ENCODE measurements around the gene CEP170B. TPM values are rescaled to one million over a fixed set of nuclear protein-coding genes. Genes with fewer than 3 reads are reported as not detected.

CEP170B gene
- polyA plus RNA-seq, 4 donors: 24.9 to 33.9 (median 31.1) TPM

DNA sequence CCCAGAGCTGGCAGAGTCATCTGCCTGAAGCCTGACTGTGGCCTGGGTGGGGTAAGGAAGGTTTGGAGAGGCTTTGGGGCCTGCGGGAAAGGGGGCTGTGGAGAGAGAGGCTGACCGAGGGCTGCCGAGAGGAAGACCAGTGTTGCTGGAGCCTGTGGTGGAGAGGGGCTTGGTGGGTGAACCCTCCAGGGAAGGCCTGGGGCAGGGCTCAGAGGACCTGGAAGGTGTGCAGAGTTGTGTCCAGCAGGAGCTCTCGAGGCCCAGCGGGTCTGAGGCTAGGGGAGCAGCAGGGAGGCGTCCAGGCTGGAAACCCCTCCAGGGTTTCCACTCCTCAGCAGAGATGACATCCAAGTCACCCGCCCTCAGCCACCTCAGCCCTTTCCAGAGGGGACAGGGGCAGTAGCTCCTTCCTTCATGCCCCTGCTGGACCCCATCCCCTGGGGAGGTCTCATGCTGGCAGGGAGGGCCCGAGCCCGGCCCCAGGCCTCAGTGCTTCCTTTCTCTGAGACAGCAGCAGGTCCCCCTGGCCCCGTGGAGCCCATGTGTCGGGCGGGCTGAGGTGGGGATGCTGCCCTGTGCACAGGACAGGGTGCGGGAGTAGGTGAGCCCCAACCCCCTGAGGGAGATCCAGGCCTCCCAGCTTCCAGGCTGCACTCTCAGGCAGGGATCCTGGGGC, 8.4 kb downstream of the CEP170B start:
- peaks cover 3 to 68% (median 3%) of the 10 kb centered on the region in 3 donors for H3K36me3 ChIP-seq (ENCODE audit: control insufficient read depth in 3 of 3, insufficient read depth in 2 of 3, low read depth in 1 of 3, low read length in 3 of 3)
- no peaks in the 10 kb centered on the region for H3K4me1 ChIP-seq (ENCODE audit: control insufficient read depth in 3 of 3, insufficient read depth in 2 of 3, low read depth in 1 of 3, low read length in 2 of 3)
- no peak overlapping the region for H3K27ac ChIP-seq (ENCODE audit: low read depth in 1 of 3, low read length in 2 of 3)
- no peak overlapping the region for H3K4me3 ChIP-seq (ENCODE audit: low read depth in 1 of 3, low read length in 3 of 3)
- H3K9me3 ChIP-seq (ENCODE audit: control insufficient read depth in 2 of 2, insufficient read depth in 1 of 2, low read depth in 1 of 2, low read length in 1 of 2): no peaks in the 10 kb centered on the region
- DNase-seq (no peak), FAIRE-seq (no peak)
- 89 to 91% (median 91%) methylated on average over 11 to 13 of the region's 13 CpGs for WGBS, 3 donors
- H3K27me3 ChIP-seq (ENCODE audit: control insufficient read depth in 3 of 3, insufficient read depth in 3 of 3, low read length in 3 of 3): no peaks in the 10 kb centered on the region

DNA sequence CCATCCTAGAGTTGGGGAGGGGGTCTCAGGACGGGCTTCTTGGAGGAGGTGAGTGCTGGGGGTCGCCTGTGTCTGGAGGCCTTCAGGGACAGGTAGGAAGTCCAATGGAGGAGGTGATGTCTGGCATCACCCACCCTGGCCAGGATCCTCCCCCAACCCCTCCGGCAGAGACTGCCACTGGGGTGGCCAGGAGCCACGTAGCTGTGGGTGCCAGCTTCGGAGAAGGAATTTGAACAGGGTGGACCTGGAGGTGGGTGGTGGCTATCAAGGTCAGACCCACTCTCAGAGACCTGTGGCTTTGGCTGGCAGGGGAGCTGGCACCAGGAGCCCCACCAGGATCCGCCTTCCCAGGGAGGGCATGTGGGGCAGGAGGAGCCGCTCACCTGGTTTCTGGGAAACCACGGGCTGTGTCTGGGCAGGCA, 9.1 kb downstream of the CEP170B start:
- no peak overlapping the region for H3K4me3 ChIP-seq (ENCODE audit: low read depth in 1 of 3, low read length in 3 of 3)
- H3K9me3 ChIP-seq (ENCODE audit: control insufficient read depth in 2 of 2, insufficient read depth in 1 of 2, low read depth in 1 of 2, low read length in 1 of 2): no peaks in the 10 kb centered on the region
- WGBS, 3 donors: 62 to 80% (median 79%) methylated on average over 8 of the region's 8 CpGs
- no peaks in the 10 kb centered on the region for H3K4me1 ChIP-seq (ENCODE audit: control insufficient read depth in 3 of 3, insufficient read depth in 2 of 3, low read depth in 1 of 3, low read length in 2 of 3)
- H3K36me3 ChIP-seq (ENCODE audit: control insufficient read depth in 3 of 3, insufficient read depth in 2 of 3, low read depth in 1 of 3, low read length in 3 of 3): peaks cover 3 to 68% (median 3%) of the 10 kb centered on the region in 3 donors
- DNase-seq: no peak
- no peak for FAIRE-seq
- H3K27ac ChIP-seq (ENCODE audit: low read depth in 1 of 3, low read length in 2 of 3): no peak overlapping the region
- no peaks in the 10 kb centered on the region for H3K27me3 ChIP-seq (ENCODE audit: control insufficient read depth in 3 of 3, insufficient read depth in 3 of 3, low read length in 3 of 3)

DNA sequence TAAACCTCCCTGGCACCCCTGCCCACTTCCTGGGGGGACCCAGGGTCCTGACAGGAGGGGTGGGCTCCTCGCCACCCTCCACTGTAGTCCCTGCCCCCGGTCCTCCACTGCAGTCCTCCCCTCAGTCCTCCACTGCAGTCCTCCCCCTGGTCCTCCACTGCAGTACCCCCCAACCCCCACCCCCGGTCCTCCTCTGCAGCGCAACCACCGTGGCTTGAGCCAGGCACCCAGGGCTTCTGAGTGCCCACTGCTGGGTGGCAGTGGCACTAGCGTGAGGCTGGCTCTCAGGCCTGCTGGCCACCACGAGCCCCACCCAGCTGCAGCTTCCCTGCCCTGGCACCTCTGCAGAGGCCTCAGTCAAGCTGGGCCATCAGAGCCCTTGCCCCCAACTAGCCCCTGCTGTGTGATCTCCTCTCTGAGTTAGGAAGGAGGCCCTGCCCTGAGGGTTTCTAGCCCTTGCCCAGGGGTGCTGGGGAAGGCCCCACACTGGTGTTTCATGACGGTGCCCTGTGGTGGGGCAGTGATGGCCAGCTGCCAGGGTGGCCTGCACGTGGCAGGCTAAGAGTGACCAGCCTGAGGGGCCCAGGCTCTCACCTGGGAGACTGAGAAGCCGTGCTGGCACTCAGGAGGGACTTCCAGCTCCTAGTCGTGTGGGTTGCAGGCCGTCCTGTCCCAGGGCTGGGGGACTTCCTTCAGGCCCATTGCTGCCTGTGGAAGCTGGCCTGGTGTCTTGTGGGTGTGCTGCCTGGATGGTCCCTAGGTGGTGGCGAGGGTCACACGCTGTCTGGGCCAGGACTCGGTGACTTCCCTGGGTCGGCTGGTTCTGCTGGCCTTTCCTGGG, 9.7 kb downstream of the CEP170B start:
- Histone ChIP-seq H3K36me3 (ENCODE audit: control insufficient read depth in 3 of 3, insufficient read depth in 2 of 3, low read depth in 1 of 3, low read length in 3 of 3) (peaks cover 3 to 68% (median 5%) of the 10 kb centered on the region in 3 donors), H3K27ac (ENCODE audit: low read depth in 1 of 3, low read length in 2 of 3) (no peak overlapping the region), H3K4me1 (ENCODE audit: control insufficient read depth in 3 of 3, insufficient read depth in 2 of 3, low read depth in 1 of 3, low read length in 2 of 3) (no peaks in the 10 kb centered on the region), H3K4me3 (ENCODE audit: low read depth in 1 of 3, low read length in 3 of 3) (no peak overlapping the region), H3K9me3 (ENCODE audit: control insufficient read depth in 2 of 2, insufficient read depth in 1 of 2, low read depth in 1 of 2, low read length in 1 of 2) (no peaks in the 10 kb centered on the region), H3K27me3 (ENCODE audit: control insufficient read depth in 3 of 3, insufficient read depth in 3 of 3, low read length in 3 of 3) (no peaks in the 10 kb centered on the region)
- WGBS, 3 donors: 85 to 92% (median 87%) methylated on average over 16 of the region's 16 CpGs
- FAIRE-seq: no peak
- no peak for DNase-seq

DNA sequence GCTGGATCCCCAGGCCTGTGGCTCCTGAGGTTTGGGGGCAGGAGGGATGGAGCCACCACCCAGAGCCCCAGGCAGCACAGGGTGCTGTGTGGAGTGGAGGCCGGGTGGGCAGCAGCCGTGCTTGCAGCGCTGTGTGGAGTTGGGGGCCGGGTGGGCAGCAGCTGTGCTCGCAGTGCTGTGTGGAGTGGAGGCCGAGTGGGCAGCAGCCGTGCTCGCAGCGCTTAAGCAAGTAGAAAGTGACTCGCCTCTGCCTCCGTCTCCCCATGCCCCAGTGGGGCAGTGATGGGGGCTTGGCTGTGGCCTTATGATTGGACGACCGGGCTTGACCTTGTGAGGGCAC, 10.3 kb downstream of the CEP170B start:
- Histone ChIP-seq H3K4me1 (ENCODE audit: control insufficient read depth in 3 of 3, insufficient read depth in 2 of 3, low read depth in 1 of 3, low read length in 2 of 3) (no peaks in the 10 kb centered on the region), H3K27me3 (ENCODE audit: control insufficient read depth in 3 of 3, insufficient read depth in 3 of 3, low read length in 3 of 3) (no peaks in the 10 kb centered on the region), H3K9me3 (ENCODE audit: control insufficient read depth in 2 of 2, insufficient read depth in 1 of 2, low read depth in 1 of 2, low read length in 1 of 2) (no peaks in the 10 kb centered on the region), H3K4me3 (ENCODE audit: low read depth in 1 of 3, low read length in 3 of 3) (no peak overlapping the region), H3K36me3 (ENCODE audit: control insufficient read depth in 3 of 3, insufficient read depth in 2 of 3, low read depth in 1 of 3, low read length in 3 of 3) (peaks cover 3 to 68% (median 9%) of the 10 kb centered on the region in 3 donors), H3K27ac (ENCODE audit: low read depth in 1 of 3, low read length in 2 of 3) (no peak overlapping the region)
- FAIRE-seq (no peak), DNase-seq (no peak)
- WGBS, 3 donors: 95 to 96% (median 96%) methylated on average over 12 to 13 of the region's 13 CpGs

DNA sequence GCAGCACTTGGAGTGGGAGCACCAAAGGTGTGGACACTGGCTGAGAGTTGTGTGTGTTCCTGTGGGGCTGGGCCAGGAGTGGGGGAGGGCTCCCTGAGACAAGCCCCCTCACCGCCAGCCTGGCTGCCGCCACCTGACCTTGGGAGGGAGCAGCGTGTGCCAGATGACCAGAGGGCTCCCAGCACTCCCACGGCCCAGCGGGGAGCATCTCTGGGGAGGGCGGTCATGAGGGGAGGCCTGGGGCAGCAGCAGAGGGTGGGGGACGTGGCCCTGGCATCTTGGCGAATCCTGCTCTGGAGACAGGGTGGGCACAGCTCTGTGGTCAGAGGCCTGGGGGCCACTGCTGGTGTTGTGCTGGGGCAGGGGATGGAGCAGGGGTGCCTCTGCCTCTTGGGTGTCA, 10.7 kb downstream of the CEP170B start:
- H3K27me3 ChIP-seq (ENCODE audit: control insufficient read depth in 3 of 3, insufficient read depth in 3 of 3, low read length in 3 of 3): no peaks in the 10 kb centered on the region
- no peaks in the 10 kb centered on the region for H3K9me3 ChIP-seq (ENCODE audit: control insufficient read depth in 2 of 2, insufficient read depth in 1 of 2, low read depth in 1 of 2, low read length in 1 of 2)
- FAIRE-seq (no peak), DNase-seq (no peak)
- 93 to 98% (median 96%) methylated on average over 7 to 8 of the region's 8 CpGs for WGBS, 3 donors
- H3K4me1 ChIP-seq (ENCODE audit: control insufficient read depth in 3 of 3, insufficient read depth in 2 of 3, low read depth in 1 of 3, low read length in 2 of 3): no peaks in the 10 kb centered on the region
- no peak overlapping the region for H3K4me3 ChIP-seq (ENCODE audit: low read depth in 1 of 3, low read length in 3 of 3)
- no peak overlapping the region for H3K27ac ChIP-seq (ENCODE audit: low read depth in 1 of 3, low read length in 2 of 3)
- peaks cover 3 to 68% (median 13%) of the 10 kb centered on the region in 3 donors for H3K36me3 ChIP-seq (ENCODE audit: control insufficient read depth in 3 of 3, insufficient read depth in 2 of 3, low read depth in 1 of 3, low read length in 3 of 3)

DNA sequence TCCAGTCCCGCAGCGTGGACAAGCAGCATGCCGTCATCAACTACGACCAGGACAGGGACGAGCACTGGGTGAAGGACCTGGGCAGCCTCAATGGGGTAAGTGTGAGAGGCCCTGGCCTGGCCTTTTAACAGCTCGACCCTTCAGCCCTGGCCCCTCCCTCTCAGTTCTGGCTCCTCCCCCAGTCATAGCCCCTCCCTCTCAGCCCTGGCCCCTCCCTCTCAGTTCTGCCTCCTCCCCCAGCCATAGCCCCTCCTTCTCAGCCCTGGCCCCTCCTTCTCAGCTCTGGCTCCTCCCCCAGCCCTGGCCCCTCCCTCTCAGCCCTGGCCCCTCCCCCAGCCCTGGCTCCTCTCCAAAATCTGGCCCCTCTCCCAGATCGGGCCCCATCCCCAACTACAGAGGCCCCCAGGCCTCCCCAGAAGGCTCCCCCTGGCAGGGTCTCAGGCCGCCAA, 11.2 kb downstream of the CEP170B start:
- no peaks in the 10 kb centered on the region for H3K27me3 ChIP-seq (ENCODE audit: control insufficient read depth in 3 of 3, insufficient read depth in 3 of 3, low read length in 3 of 3)
- no peak for FAIRE-seq
- WGBS, 3 donors: 84 to 92% (median 86%) methylated on average over 8 of the region's 8 CpGs
- H3K27ac ChIP-seq (ENCODE audit: low read depth in 1 of 3, low read length in 2 of 3): no peak overlapping the region
- no peaks in the 10 kb centered on the region for H3K4me1 ChIP-seq (ENCODE audit: control insufficient read depth in 3 of 3, insufficient read depth in 2 of 3, low read depth in 1 of 3, low read length in 2 of 3)
- H3K9me3 ChIP-seq (ENCODE audit: control insufficient read depth in 2 of 2, insufficient read depth in 1 of 2, low read depth in 1 of 2, low read length in 1 of 2): no peaks in the 10 kb centered on the region
- no peak overlapping the region for H3K4me3 ChIP-seq (ENCODE audit: low read depth in 1 of 3, low read length in 3 of 3)
- DNase-seq: peak in 1 of 2 donors; percentile 65
- peaks cover 3 to 69% (median 11%) of the 10 kb centered on the region in 3 donors for H3K36me3 ChIP-seq (ENCODE audit: control insufficient read depth in 3 of 3, insufficient read depth in 2 of 3, low read depth in 1 of 3, low read length in 3 of 3)

DNA sequence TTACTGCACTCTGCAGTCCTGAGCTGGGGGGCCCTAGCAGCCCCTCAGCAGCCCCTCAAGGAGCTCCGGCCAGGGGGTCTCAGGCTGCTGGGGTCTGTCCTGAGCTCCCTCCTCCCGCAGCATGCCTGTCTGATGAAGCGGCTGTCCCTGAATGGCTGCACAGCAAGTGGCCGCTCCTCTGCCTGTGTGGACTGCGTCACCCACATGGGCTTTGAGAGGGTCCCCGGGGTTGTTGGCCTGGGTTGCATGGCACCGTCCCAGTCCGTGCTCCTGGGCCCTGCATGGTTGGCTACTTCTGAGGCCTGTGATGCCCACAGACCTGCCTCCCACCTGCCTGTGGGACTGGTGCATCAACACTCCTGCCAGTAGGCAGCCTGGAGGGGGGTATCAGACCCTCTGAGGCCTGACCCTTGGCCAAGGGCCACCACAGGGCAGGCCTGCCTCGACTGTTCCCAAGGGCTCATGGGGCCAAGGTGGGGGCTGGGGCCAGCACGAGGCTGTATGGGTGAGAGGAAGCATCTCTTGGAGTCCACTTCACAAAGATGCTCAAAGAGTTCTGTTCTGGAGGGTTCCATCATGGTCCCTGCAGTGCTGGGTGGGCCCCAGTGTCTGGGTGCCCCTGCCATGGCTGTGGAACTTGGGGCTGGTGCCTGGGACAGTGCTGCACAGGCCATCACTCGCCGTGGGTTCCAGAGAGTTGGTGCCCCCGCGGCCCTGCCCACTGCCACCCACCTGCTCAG, 12.2 kb downstream of the CEP170B start:
- no peak overlapping the region for H3K27ac ChIP-seq (ENCODE audit: low read depth in 1 of 3, low read length in 2 of 3)
- WGBS, 3 donors: 76 to 86% (median 85%) methylated on average over 13 to 14 of the region's 14 CpGs
- no peaks in the 10 kb centered on the region for H3K4me1 ChIP-seq (ENCODE audit: control insufficient read depth in 3 of 3, insufficient read depth in 2 of 3, low read depth in 1 of 3, low read length in 2 of 3)
- DNase-seq (no peak), FAIRE-seq (no peak)
- H3K36me3 ChIP-seq (ENCODE audit: control insufficient read depth in 3 of 3, insufficient read depth in 2 of 3, low read depth in 1 of 3, low read length in 3 of 3): peaks cover 3 to 75% (median 9%) of the 10 kb centered on the region in 3 donors
- no peaks in the 10 kb centered on the region for H3K9me3 ChIP-seq (ENCODE audit: control insufficient read depth in 2 of 2, insufficient read depth in 1 of 2, low read depth in 1 of 2, low read length in 1 of 2)
- no peaks in the 10 kb centered on the region for H3K27me3 ChIP-seq (ENCODE audit: control insufficient read depth in 3 of 3, insufficient read depth in 3 of 3, low read length in 3 of 3)
- H3K4me3 ChIP-seq (ENCODE audit: low read depth in 1 of 3, low read length in 3 of 3): no peak overlapping the region

DNA sequence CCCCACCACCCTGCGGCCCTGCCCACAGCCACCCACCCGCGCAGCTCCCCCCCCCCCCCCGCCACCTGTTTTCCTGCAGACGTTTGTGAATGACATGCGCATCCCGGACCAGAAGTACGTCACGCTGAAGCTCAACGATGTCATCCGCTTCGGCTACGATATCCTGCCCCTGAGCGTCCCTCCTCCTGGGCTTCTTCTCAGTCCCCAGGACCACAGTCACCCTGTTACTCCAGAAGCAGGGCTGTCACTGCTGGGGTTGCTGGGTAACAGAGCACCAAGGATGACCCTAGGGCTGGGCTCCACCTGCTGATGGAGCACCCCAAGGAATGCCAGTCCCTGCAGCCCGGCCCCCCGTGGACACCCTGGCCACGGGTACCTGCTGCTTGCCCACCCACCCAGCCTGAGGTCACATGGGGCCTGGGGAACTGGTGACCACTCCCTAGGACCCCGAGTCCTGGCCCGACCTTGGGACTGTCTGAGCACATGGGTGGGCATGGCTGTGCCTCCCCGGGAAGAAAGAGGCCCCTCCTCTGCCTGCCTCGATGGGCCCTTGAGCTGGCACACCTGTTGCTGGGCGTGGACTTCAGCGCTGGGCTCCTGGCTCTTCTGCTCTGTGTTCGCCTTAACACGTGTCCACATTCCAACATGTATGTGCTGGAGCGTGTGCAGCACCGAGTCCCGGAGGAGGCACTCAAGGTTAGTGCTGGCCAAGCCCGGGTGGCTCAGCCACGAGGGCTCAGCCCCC, 12.9 kb downstream of the CEP170B start:
- DNase-seq (no peak), FAIRE-seq (no peak)
- Histone ChIP-seq H3K9me3 (ENCODE audit: control insufficient read depth in 2 of 2, insufficient read depth in 1 of 2, low read depth in 1 of 2, low read length in 1 of 2) (no peaks in the 10 kb centered on the region), H3K27me3 (ENCODE audit: control insufficient read depth in 3 of 3, insufficient read depth in 3 of 3, low read length in 3 of 3) (no peaks in the 10 kb centered on the region), H3K27ac (ENCODE audit: low read depth in 1 of 3, low read length in 2 of 3) (no peak overlapping the region), H3K4me1 (ENCODE audit: control insufficient read depth in 3 of 3, insufficient read depth in 2 of 3, low read depth in 1 of 3, low read length in 2 of 3) (no peaks in the 10 kb centered on the region), H3K36me3 (ENCODE audit: control insufficient read depth in 3 of 3, insufficient read depth in 2 of 3, low read depth in 1 of 3, low read length in 3 of 3) (peaks cover 5 to 81% (median 9%) of the 10 kb centered on the region in 3 donors), H3K4me3 (ENCODE audit: low read depth in 1 of 3, low read length in 3 of 3) (no peak overlapping the region)
- WGBS, 3 donors: 69 to 79% (median 70%) methylated on average over 30 of the region's 30 CpGs
